Measurements from ENCODE around the gene PLPP4.

- no peak for TF ChIP-seq CTCF (IDR thresholded peaks at IDR 0.05)
- no peak for TF ChIP-seq POLR2AphosphoS5 (IDR thresholded peaks at IDR 0.05)
- TF ChIP-seq POLR2A (IDR thresholded peaks at IDR 0.05), result no peak
- no peak for TF ChIP-seq EP300 (IDR thresholded peaks at IDR 0.05; ENCODE audit: low read depth)
Observed at GRCh38 chr10:120515741-120516140, 58.7 kb downstream of the PLPP4 start.

Data from transverse colon (tissue), 4 donors.